ENCODE measurements around the gene FALEC.

FALEC gene

DNA sequence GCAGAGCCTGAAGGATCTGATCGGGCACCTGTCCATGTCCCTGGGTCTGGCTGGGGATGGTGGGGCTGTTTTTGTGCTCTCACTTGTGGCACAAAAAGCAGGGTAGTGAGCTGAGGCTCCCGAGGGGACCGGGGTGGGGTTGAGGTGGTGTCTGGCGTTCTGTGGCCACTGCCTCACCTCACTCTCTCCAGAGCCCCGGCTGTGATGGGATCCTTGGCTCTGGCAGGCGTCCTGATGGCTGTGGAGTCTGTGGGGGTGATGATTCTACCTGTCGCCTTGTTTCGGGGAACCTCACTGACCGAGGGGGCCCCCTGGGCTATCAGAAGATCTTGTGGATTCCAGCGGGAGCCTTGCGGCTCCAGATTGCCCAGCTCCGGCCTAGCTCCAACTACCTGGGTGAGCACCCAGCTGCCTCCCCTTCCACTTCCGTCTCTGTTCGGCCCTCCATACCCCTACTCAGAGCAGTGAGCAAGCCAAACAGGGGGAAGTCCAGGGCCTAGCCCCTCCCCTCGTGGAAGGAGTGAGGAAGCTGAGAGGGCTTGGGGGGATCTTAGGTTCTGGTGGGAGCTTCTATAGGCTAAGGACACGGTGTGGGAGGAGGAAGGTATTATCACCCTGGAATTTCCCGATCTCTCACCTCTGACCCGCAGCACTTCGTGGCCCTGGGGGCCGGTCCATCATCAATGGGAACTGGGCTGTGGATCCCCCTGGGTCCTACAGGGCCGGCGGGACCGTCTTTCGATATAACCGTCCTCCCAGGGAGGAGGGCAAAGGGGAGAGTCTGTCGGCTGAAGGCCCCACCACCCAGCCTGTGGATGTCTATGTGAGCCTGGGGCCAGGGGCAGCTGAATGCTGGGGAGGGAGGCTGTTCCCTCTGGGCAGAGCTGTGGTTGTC is 40.7 kb downstream of the FALEC start:
- DNase-seq (ENCODE audit: low read depth) = no peak
- TF ChIP-seq, protein P1, sequence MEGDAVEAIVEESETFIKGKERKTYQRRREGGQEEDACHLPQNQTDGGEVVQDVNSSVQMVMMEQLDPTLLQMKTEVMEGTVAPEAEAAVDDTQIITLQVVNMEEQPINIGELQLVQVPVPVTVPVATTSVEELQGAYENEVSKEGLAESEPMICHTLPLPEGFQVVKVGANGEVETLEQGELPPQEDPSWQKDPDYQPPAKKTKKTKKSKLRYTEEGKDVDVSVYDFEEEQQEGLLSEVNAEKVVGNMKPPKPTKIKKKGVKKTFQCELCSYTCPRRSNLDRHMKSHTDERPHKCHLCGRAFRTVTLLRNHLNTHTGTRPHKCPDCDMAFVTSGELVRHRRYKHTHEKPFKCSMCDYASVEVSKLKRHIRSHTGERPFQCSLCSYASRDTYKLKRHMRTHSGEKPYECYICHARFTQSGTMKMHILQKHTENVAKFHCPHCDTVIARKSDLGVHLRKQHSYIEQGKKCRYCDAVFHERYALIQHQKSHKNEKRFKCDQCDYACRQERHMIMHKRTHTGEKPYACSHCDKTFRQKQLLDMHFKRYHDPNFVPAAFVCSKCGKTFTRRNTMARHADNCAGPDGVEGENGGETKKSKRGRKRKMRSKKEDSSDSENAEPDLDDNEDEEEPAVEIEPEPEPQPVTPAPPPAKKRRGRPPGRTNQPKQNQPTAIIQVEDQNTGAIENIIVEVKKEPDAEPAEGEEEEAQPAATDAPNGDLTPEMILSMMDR (conservative IDR thresholded peaks at IDR 0.05; ENCODE audit: low read length) = no peak
- H3K4me3 ChIP-seq (ENCODE audit: low read length) = no peak overlapping the region

DNA sequence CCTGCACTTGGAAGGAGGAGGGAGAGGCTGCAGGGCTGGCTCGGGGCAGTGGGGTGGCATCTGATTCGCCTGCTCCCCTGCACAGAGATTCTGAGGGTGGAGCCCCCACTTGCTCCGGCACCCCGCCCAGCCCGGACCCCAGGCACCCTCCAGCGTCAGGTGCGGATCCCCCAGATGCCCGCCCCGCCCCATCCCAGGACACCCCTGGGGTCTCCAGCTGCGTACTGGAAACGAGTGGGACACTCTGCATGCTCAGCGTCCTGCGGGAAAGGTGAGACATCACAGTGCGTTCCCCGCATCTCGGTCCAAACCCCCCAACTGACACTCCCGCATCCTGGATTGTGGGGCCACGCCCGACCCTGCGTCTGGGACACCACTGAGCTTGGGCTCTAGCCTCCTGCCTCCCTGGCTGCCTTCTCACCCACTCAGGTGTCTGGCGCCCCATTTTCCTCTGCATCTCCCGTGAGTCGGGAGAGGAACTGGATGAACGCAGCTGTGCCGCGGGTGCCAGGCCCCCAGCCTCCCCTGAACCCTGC is 41.6 kb downstream of the FALEC start:
- no peak for DNase-seq (ENCODE audit: low read depth)
- TF ChIP-seq, protein P1 (conservative IDR thresholded peaks at IDR 0.05; ENCODE audit: low read length) = no peak
- no peak overlapping the region for H3K4me3 ChIP-seq (ENCODE audit: low read length)

DNA sequence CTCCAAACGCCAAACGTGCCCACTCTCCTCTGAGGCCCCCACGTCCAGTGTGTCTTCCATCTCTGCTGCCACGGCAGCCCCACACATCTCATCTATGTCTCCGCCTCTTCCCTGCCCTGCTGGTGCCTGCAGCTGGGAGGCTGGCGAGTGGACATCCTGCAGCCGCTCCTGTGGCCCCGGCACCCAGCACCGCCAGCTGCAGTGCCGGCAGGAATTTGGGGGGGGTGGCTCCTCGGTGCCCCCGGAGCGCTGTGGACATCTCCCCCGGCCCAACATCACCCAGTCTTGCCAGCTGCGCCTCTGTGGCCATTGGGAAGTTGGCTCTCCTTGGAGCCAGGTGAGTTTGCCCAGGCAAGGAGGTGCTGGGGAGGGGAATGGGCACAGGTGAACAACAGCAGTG is 42.3 kb downstream of the FALEC start:
- H3K4me3 ChIP-seq (ENCODE audit: low read length) = no peak overlapping the region
- TF ChIP-seq, protein P1 (conservative IDR thresholded peaks at IDR 0.05; ENCODE audit: low read length) = no peak

DNA sequence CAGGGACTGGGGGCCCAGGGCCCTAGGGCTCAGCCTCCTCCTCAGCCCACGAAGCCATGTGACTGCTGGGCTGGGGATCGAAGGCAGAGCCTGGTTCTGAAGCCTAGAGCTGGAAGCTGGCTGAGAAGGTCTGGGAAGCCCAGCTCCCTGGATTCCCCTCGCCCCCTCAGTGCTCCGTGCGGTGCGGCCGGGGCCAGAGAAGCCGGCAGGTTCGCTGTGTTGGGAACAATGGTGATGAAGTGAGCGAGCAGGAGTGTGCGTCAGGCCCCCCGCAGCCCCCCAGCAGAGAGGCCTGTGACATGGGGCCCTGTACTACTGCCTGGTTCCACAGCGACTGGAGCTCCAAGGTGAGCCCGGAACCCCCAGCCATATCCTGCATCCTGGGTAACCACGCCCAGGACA is 42.8 kb downstream of the FALEC start:
- no peak for DNase-seq (ENCODE audit: low read depth)
- TF ChIP-seq, protein P1 (conservative IDR thresholded peaks at IDR 0.05; ENCODE audit: low read length) = no peak
- no peak overlapping the region for H3K4me3 ChIP-seq (ENCODE audit: low read length)

More for the DNA sequence above, 42.3 kb downstream of the FALEC start:
- no peak for DNase-seq (ENCODE audit: low read depth)

DNA sequence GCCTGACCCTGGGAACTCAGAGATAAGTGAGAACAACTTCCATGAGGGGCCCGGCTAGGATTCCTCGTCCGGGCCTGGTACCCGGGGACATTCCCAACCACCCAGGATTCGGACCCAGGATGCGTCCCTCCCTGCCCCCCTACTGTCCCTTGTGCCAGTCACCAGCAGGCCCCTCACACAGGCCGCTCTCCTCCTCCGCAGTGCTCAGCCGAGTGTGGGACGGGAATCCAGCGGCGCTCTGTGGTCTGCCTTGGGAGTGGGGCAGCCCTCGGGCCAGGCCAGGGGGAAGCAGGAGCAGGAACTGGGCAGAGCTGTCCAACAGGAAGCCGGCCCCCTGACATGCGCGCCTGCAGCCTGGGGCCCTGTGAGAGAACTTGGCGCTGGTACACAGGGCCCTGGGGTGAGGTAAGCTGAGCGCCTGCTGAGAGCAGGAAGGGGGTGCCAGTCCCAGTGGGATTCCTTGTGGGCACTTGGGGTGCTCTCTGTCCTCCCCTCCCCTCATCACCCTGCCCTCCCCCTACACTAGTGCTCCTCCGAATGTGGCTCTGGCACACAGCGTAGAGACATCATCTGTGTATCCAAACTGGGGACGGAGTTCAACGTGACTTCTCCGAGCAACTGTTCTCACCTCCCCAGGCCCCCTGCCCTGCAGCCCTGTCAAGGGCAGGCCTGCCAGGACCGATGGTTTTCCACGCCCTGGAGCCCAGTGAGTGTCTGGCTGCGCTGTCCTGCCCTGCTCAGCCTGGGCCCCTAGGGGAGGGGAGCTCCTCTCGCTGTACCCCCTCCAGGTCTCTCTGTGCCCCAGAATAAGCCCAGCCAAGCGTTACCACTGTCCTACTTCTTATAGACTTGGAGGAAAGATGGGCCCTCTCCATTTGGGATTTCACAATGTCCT is 43.5 kb downstream of the FALEC start:
- no peak overlapping the region for H3K4me3 ChIP-seq (ENCODE audit: low read length)
- no peak for DNase-seq (ENCODE audit: low read depth)
- TF ChIP-seq, protein P1 (conservative IDR thresholded peaks at IDR 0.05; ENCODE audit: low read length) = no peak

DNA sequence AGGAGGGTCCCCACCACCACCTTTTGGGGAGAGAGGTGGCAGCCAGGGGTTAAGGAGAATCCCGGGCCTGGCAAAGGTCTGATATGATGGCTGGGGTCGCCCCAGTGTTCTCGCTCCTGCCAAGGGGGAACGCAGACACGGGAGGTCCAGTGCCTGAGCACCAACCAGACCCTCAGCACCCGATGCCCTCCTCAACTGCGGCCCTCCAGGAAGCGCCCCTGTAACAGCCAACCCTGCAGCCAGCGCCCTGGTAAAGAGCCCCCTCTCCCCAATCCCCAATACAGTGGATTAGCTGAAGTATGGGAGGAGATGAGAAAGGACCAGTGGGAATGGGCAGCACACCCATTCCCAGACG is 44.1 kb downstream of the FALEC start:
- no peak overlapping the region for H3K4me3 ChIP-seq (ENCODE audit: low read length)
- DNase-seq (ENCODE audit: low read depth) = no peak
- TF ChIP-seq, protein P1 (conservative IDR thresholded peaks at IDR 0.05; ENCODE audit: low read length) = no peak
